GM12878 (cell line): Measurements from ENCODE around the gene BSN. TPM values are rescaled to one million over a fixed set of nuclear protein-coding genes. Genes with fewer than 3 reads are reported as not detected.

Source experiments
- ATAC-seq: fragments of 200-7000 bp; cut with Tn5 transposase; 3 replicates; pipeline ENCODE4 v1.9.1; 2020; ENCODE audit warnings: mild to moderate bottlenecking, moderate library complexity
- BruUV-seq: library from RNA; stranded (reverse); fragments of 400-500 nt; replicated peaks from 2 replicates; lab custom pipeline; 2021; lab: Mats Ljungman, UMichigan
- CTCF ChIA-PET: fragments of 300-600 bp; sonication (Branson Sonifier 250); formaldehyde crosslinking; extraction: SDS; loops from one replicate; lab custom pipeline; 2021; ENCODE audit warnings: inconsistent platforms; lab: Yijun Ruan, JAX
- POLR2A ChIA-PET: fragments of 350-600 bp; formaldehyde crosslinking; extraction: SDS; loops from one replicate; lab custom pipeline; 2021; ENCODE audit warnings: inconsistent platforms; lab: Charles Lee
- RAD21 ChIA-PET: fragments of 300-600 bp; sonication (Branson Sonifier 250); formaldehyde crosslinking; loops from one replicate; lab custom pipeline; 2023; ENCODE audit warnings: antibody characterized with exemption; ENCODE audit not compliant: unreplicated experiment; lab: Charles Lee
- SMC1A ChIA-PET: fragments of 300-600 bp; sonication (Branson Sonifier 250); formaldehyde crosslinking; loops from one replicate; lab custom pipeline; 2023; ENCODE audit not compliant: unreplicated experiment, uncharacterized antibody; lab: Charles Lee
- DNase-seq: peaks from one replicate; pipeline ENCODE4 v3.0.0-alpha.2; 2011; ENCODE audit warnings: low read depth, low spot score
- FAIRE-seq: peaks from 3 replicates; lab custom pipeline; 2011; peaks lifted over from hg19 to GRCh38; lab: Jason Lieb, UNC
- H2AFZ ChIP-seq: 2 replicates; pipeline ENCODE4 v1.6.0; 2011; ENCODE audit warnings: low read depth, low read length, control low read depth; ENCODE audit not compliant: control insufficient read depth
- H3K27ac ChIP-seq: 2 replicates; pipeline ENCODE4 v1.5.1; 2011; ENCODE audit warnings: control low read depth; ENCODE audit not compliant: control insufficient read depth, insufficient read depth
- H3K27me3 ChIP-seq, 2 experiments: replicated peaks in 1 of 2; 2 replicates each; pipeline versions ENCODE4 v1.6.0 to v1.6.1; 2011; ENCODE audit warnings: low read length in 1 of 2; ENCODE audit not compliant: control insufficient read depth in 2 of 2, insufficient read depth in 2 of 2
- H3K36me3 ChIP-seq, 2 experiments: 2 replicates each; pipeline ENCODE4 v1.5.1; 2011; ENCODE audit warnings: low read length in 1 of 2; ENCODE audit not compliant: control insufficient read depth in 2 of 2, insufficient read depth in 2 of 2
- H3K4me1 ChIP-seq: 2 replicates; pipeline ENCODE4 v1.6.1; 2011; ENCODE audit warnings: mild to moderate bottlenecking, low read length, moderate library complexity, mixed read lengths; ENCODE audit not compliant: control insufficient read depth, insufficient read depth
- H3K4me2 ChIP-seq: 2 replicates; pipeline ENCODE4 v1.6.0; 2011; ENCODE audit warnings: control low read depth; ENCODE audit not compliant: control insufficient read depth, insufficient read depth
- H3K4me3 ChIP-seq: fragments of 200-600 bp; sonication (generic); 2 replicates; pipeline ENCODE4 v1.5.1; 2016
- H3K79me2 ChIP-seq: 2 replicates; pipeline ENCODE4 v1.6.0; 2011; ENCODE audit warnings: low read length; ENCODE audit not compliant: control insufficient read depth, insufficient read depth
- H3K9ac ChIP-seq: 2 replicates; pipeline ENCODE4 v1.8.0; 2011; ENCODE audit warnings: low read length, control low read depth, mixed read lengths; ENCODE audit not compliant: control insufficient read depth, insufficient read depth
- H3K9me3 ChIP-seq: replicated peaks from 3 replicates; pipeline ENCODE4 v1.5.1; 2011; ENCODE audit warnings: mild to moderate bottlenecking, low read length; ENCODE audit not compliant: control insufficient read depth, insufficient read depth
- H4K20me1 ChIP-seq: 2 replicates; pipeline ENCODE4 v1.6.0; 2011; ENCODE audit not compliant: control insufficient read depth, insufficient read depth
- CBFB ChIP-seq: IDR thresholded peaks from 2 replicates; pipeline ENCODE4 v1.6.1; 2016; ENCODE audit warnings: antibody characterized with exemption, low read depth
- CBX5 ChIP-seq: sonication (generic); IDR thresholded peaks from 2 replicates; pipeline ENCODE4 v1.6.1; 2016; ENCODE audit warnings: low read depth, moderate library complexity, mild to moderate bottlenecking, inconsistent platforms
- EGR1 ChIP-seq, 2 experiments: IDR thresholded peaks; 1 replicate in 1 of 2; 2 replicates in 1 of 2; pipeline ENCODE4 v1.6.1; 2011 to 2012; ENCODE audit warnings: low read depth in 2 of 2, low read length in 2 of 2, borderline replicate concordance in 1 of 2, mild to moderate bottlenecking in 1 of 2, moderate library complexity in 1 of 2
- EP300 ChIP-seq, 2 experiments: fragments of 150-350 bp in 1 of 2; IDR thresholded peaks; 2 replicates each; pipeline ENCODE4 v1.6.1; 2011 to 2012; ENCODE audit warnings: low read depth in 2 of 2, low read length in 2 of 2, borderline replicate concordance in 1 of 2, improper control_type of control experiment in 1 of 2, inconsistent platforms in 1 of 2; ENCODE audit not compliant: control insufficient read depth in 1 of 2
- EZH2 ChIP-seq: IDR thresholded peaks from 2 replicates; pipeline ENCODE4 v1.6.1; 2012; ENCODE audit warnings: low read depth, mild to moderate bottlenecking, control low read depth, inconsistent platforms, low read length, borderline replicate concordance; ENCODE audit not compliant: control insufficient read depth
- IRF5 ChIP-seq: fragments of 450-650 bp; IDR thresholded peaks from 2 replicates; pipeline ENCODE4 v1.6.1; 2017; ENCODE audit warnings: borderline replicate concordance
- JUND ChIP-seq: IDR thresholded peaks from 2 replicates; pipeline ENCODE4 v1.6.1; 2012; ENCODE audit warnings: low read depth, mild to moderate bottlenecking, low read length, improper control_type of control experiment, moderate library complexity
- KDM1A ChIP-seq: fragments of 200-600 bp; sonication (generic); IDR thresholded peaks from 2 replicates; pipeline ENCODE4 v1.6.1; 2016; ENCODE audit warnings: borderline replicate concordance
- PAX8 ChIP-seq: fragments of 450-650 bp; IDR thresholded peaks from 2 replicates; pipeline ENCODE4 v1.6.1; 2017; ENCODE audit warnings: mild to moderate bottlenecking, moderate library complexity
- SMARCA5 ChIP-seq: fragments of 450-650 bp; IDR thresholded peaks from 2 replicates; pipeline ENCODE4 v1.6.1; 2017; ENCODE audit warnings: mild to moderate bottlenecking
- STAT1 ChIP-seq: fragments of 450-650 bp; conservative IDR thresholded peaks from 2 replicates; pipeline ENCODE4 v1.6.1; 2014; ENCODE audit warnings: antibody characterized with exemption, mild to moderate bottlenecking
- TARDBP ChIP-seq: IDR thresholded peaks from 2 replicates; pipeline ENCODE4 v1.6.1; 2016; ENCODE audit warnings: borderline replicate concordance
- ZNF274 ChIP-seq: IDR thresholded peaks from one replicate; pipeline ENCODE4 v1.8.0; 2011; ENCODE audit not compliant: insufficient read length, insufficient read depth
- ZNF622 ChIP-seq: fragments of 450-650 bp; IDR thresholded peaks from 2 replicates; pipeline ENCODE4 v1.6.1; 2017; ENCODE audit warnings: mild to moderate bottlenecking, inconsistent platforms
- WGBS: methylation state at CpG from one replicate; pipeline ENCODE4 v1.1.6; 2016; ENCODE audit warnings: low lambda C conversion rate; ENCODE audit not compliant: insufficient replicate concordance, insufficient coverage; ENCODE audit errors: missing lambda C conversion rate; 5-methylcytosine and 5-hydroxymethylcytosine counted together
- in situ Hi-C: fragments of 300-500 bp; cut with MboI; formaldehyde crosslinking; loops from 9 replicates; pipeline ENCODE4 v1.14.3; 2018; ENCODE audit warnings: mixed read lengths
- intact Hi-C: fragments of 100-400 bp; cut with micrococcal nuclease; formaldehyde crosslinking; loops from one replicate; pipeline ENCODE4 v1.14.2; 2022; ENCODE audit not compliant: unreplicated experiment
- polyA plus RNA-seq, 11 experiments: library from polyadenylated mRNA; depleted of rRNA in 4 of 11; unstranded in 6 of 11; stranded (reverse) in 5 of 11; fragments of >200 nt; fragmentation: Nextera tagmentation in 4 of 11; fragmentation: Illumina TruSeq in 1 of 11; extraction: Ambion mirVana in 4 of 11; extraction: Trizol in 1 of 11; gene quantifications; 1 replicate in 1 of 11; 2 replicates in 10 of 11; pipeline versions ENCODE4 v1.2.1 to v1.2.3, GENCODE V29; 2011 to 2016; ENCODE audit warnings: inconsistent platforms in 2 of 11, missing spikeins in 2 of 11, low read depth in 1 of 11
- total RNA-seq, 4 experiments: library from RNA; depleted of rRNA in 3 of 4; stranded (reverse); fragments of >200 nt in 3 of 4; fragmentation: Illumina TruSeq in 1 of 4; extraction: Trizol in 1 of 4; gene quantifications; 2 replicates each; pipeline versions ENCODE4 v1.2.1 to v1.2.3, GENCODE V29; 2013 to 2021

Gene BSN
- total and polyA plus RNA-seq, 10 of the 15 experiments (the other 5 are each of a cell fraction or from before 2014, with no cell fraction given) = under 0.01 to 0.19 (median 0.05) TPM; not detected in 1

- in situ Hi-C loops = no loop called here
These were observed 61.8 kb downstream of the BSN start for GRCh38 chr3:49616061-49616460.

More at GRCh38 chr3:49616061-49616460, 61.8 kb downstream of the BSN start:
- no TSS peak for BruUV-seq
- no peak overlapping the region for H3K9ac ChIP-seq
- ATAC-seq = no peak
- no peak overlapping the region for H3K4me3 ChIP-seq
- WGBS = 9% methylated on average over 1 of the region's 1 CpG
- CTCF ChIA-PET = no interaction called here
- H3K9me3 ChIP-seq = no peaks in the 10 kb centered on the region
- H2AFZ ChIP-seq = no peak overlapping the region
- no peaks in the 10 kb centered on the region; a peak in 1 of 4 replicates for H3K27me3 ChIP-seq
- intact Hi-C loops = no loop called here
- RAD21 ChIA-PET = no interaction called here
- SMC1A ChIA-PET = no interaction called here
- no peak for DNase-seq
- H3K79me2 ChIP-seq = no peaks in the 10 kb centered on the region
- H4K20me1 ChIP-seq = no peaks in the 10 kb centered on the region
- TF ChIP-seq PAX8 (no peak), KDM1A (no peak), EP300 (IDR thresholded peaks at IDR 0.05; ENCODE audit: borderline replicate concordance in 1 of 2, control insufficient read depth in 1 of 2, low read depth in 2 of 2, low read length in 2 of 2) (no peak), ZNF274 (no peak), IRF5 (no peak), CBFB (no peak), TARDBP (no peak), CBX5 (no peak), STAT1 (no peak), ZNF622 (no peak), EGR1 (IDR thresholded peaks at IDR 0.05; ENCODE audit: borderline replicate concordance in 1 of 2, low read depth in 2 of 2, low read length in 2 of 2) (no peak), SMARCA5 (no peak), JUND (no peak), EZH2 (no peak)
- H3K27ac ChIP-seq = no peak overlapping the region
- no peaks in the 10 kb centered on the region for H3K36me3 ChIP-seq
- no peak for FAIRE-seq
- POLR2A ChIA-PET = no interaction called here
- no peak overlapping the region for H3K4me2 ChIP-seq
- no peaks in the 10 kb centered on the region for H3K4me1 ChIP-seq
